ENCODE data around the gene ROBO1. TPM values are rescaled to one million over a fixed set of nuclear protein-coding genes. Genes with fewer than 3 reads are reported as not detected.

The ROBO1 gene
- total RNA-seq, 2 experiments from 2014 or later, result 8.6 to 9.0 TPM

DNA sequence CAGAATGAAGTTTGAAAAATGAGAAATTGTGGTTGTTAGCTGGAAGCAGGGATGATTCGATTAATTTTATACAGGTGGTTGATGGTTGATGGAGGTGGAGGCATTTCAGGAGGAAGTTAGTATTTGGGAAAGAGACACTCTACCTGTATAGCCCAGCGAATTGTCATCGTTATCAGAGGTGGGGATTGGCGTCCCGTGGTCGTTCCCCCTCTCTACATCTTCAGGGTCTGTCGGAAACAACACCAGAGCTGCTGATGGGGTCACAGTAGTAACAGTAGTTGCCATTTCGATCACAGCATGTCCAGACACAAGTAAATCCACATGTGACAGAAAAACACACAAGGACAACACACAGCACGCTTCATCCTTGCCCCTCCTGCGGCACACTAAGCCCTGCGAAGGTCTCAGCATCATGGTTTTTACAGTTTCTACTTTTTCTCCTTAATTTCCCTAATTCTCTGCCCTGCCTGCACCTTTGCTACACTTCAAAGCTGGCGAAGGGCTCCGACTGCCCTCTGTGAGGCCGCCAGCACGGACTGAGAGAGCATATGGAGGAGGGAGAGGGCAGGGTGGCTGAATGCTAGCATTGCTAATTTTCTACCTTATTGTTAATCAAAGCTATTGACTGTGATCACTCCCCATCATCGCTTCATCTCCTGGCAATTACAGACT is 642.3 kb downstream of the ROBO1 start:
- CTCF ChIA-PET, result no interaction called here
- POLR2A ChIA-PET, result no interaction called here

DNA sequence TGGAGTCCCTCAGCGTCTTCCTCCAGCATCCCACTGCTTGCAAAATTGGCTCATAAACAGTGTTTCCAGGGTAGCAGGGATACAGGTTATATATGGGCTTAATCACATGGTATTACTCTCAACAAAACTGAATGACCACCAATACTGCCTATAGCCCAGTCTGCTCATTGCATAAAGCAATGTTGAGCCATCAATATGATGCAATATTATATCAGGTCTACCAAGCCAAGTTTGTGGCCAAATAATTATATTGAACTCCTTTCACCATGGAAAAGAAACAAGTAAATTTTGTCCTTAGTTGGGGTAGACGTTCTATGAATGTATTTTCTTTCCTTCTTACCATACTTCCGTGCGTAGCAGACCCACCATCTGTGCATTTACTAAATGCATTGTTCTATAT is 652.3 kb downstream of the ROBO1 start:
- TF ChIP-seq, protein P1, sequence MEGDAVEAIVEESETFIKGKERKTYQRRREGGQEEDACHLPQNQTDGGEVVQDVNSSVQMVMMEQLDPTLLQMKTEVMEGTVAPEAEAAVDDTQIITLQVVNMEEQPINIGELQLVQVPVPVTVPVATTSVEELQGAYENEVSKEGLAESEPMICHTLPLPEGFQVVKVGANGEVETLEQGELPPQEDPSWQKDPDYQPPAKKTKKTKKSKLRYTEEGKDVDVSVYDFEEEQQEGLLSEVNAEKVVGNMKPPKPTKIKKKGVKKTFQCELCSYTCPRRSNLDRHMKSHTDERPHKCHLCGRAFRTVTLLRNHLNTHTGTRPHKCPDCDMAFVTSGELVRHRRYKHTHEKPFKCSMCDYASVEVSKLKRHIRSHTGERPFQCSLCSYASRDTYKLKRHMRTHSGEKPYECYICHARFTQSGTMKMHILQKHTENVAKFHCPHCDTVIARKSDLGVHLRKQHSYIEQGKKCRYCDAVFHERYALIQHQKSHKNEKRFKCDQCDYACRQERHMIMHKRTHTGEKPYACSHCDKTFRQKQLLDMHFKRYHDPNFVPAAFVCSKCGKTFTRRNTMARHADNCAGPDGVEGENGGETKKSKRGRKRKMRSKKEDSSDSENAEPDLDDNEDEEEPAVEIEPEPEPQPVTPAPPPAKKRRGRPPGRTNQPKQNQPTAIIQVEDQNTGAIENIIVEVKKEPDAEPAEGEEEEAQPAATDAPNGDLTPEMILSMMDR (IDR thresholded peaks at IDR 0.05), result no peak
- no peak for ATAC-seq
- H3K9me3 Mint-ChIP-seq, result no peaks in the 10 kb centered on the region
- H3K4me1 Mint-ChIP-seq (ENCODE audit: low read depth), result no peaks in the 10 kb centered on the region
- H3K27me3 Mint-ChIP-seq, result no peaks in the 10 kb centered on the region
- ChIA-PET CTCF (no interaction called here), POLR2A (no interaction called here)
- H3K27ac Mint-ChIP-seq, result no peak overlapping the region
- DNase-seq, result no peak
- no peaks in the 10 kb centered on the region for H3K36me3 Mint-ChIP-seq (ENCODE audit: low read depth)
- intact Hi-C loops (cut with micrococcal nuclease), result no loop called here
- H3K4me3 Mint-ChIP-seq, result no peak overlapping the region

More for the DNA sequence above, 642.3 kb downstream of the ROBO1 start:
- intact Hi-C loops (cut with micrococcal nuclease), result no loop called here
- Mint-ChIP-seq H3K36me3 (ENCODE audit: low read depth) (no peaks in the 10 kb centered on the region), H3K4me1 (ENCODE audit: low read depth) (no peaks in the 10 kb centered on the region), H3K27ac (no peak overlapping the region), H3K27me3 (no peaks in the 10 kb centered on the region), H3K9me3 (peaks cover 4% of the 10 kb centered on the region), H3K4me3 (no peak overlapping the region)
- DNase-seq, result no peak
- TF ChIP-seq, protein P1 (IDR thresholded peaks at IDR 0.05), result no peak
- no peak for ATAC-seq

DNA sequence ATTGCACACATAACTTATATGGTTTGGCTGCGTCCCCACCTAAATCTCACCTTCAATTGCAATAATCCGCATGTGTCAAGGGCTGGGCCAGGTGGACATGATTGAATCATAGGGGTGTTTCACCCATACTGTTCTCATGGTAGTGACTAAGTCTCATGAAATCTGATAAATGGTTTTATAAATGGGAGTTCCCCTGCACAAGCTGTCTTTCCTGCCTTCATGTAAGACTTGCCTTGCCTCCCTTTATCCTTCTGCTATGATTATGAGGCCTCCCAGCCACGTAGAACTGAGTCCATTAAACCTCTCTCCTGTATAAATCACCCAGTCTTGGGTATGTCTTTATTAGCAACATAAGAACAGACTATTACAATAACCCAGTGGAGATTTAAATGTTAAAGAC is 653.9 kb downstream of the ROBO1 start:
- Mint-ChIP-seq H3K4me3 (no peak overlapping the region), H3K36me3 (ENCODE audit: low read depth) (no peaks in the 10 kb centered on the region), H3K27me3 (no peaks in the 10 kb centered on the region), H3K4me1 (ENCODE audit: low read depth) (no peaks in the 10 kb centered on the region), H3K9me3 (no peaks in the 10 kb centered on the region), H3K27ac (no peak overlapping the region)
- POLR2A ChIA-PET, result no interaction called here
- DNase-seq, result no peak
- CTCF ChIA-PET, result no interaction called here
- TF ChIP-seq, protein P1 (IDR thresholded peaks at IDR 0.05), result no peak
- no peak for ATAC-seq
- intact Hi-C loops (cut with micrococcal nuclease), result no loop called here

DNA sequence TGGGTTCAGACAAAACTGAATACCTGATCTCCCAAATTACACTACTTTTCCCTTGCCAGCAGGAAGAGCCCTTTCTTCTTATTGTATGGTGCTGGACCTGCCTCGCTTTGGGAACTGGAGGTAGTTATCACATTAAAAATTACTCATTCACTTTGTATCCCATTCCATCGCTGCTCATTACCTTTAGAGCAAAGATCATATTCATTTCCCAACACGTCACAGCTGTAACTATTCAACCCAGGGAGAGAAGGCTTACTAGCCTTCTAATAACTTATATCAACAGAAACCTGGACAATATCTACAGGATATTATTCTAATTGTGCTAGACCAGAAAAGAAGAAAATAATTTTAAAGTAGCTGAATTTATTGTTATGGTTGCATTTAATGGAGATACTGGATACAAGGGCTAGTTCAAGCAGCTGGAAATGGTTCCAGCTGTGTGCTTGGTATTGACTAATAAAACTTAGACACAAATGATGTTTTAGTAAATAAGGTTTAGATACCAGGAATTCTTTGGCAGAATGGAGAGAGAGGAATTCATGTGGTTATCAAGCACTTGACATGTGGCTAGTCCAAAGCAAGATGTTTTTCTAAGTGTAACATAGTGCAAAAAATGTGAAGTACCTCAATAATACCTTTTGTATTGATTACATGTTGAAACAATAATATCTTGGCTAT is 656.3 kb downstream of the ROBO1 start:
- Mint-ChIP-seq H3K4me3 (no peak overlapping the region), H3K36me3 (ENCODE audit: low read depth) (no peaks in the 10 kb centered on the region), H3K4me1 (ENCODE audit: low read depth) (no peaks in the 10 kb centered on the region), H3K27ac (no peak overlapping the region), H3K9me3 (no peaks in the 10 kb centered on the region), H3K27me3 (no peaks in the 10 kb centered on the region)
- ATAC-seq, result no peak
- POLR2A ChIA-PET, result no interaction called here
- TF ChIP-seq, protein P1 (IDR thresholded peaks at IDR 0.05), result no peak
- intact Hi-C loops (cut with micrococcal nuclease), result no loop called here
- DNase-seq, result no peak
- CTCF ChIA-PET, result no interaction called here

DNA sequence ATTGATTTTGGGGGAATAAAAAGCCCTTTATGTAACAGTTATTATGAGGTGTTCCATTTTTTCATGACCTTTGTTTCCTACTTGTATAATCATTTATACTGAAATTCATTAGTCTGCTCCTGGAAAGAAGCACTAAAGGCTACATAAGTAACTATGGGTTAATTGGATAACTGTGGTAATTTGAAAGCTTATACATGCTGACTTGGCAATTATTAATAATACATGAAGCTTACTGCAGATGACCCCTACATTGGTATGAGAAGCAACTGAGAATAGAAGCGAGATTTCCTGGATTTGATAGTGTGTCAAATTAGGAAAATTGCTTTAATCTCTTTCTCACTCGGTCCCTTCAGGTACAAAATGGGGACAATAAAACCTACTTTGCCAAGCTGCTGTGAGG is 658.0 kb downstream of the ROBO1 start:
- no peaks in the 10 kb centered on the region for H3K27me3 Mint-ChIP-seq
- no peaks in the 10 kb centered on the region for H3K4me1 Mint-ChIP-seq (ENCODE audit: low read depth)
- TF ChIP-seq, protein P1 (IDR thresholded peaks at IDR 0.05), result no peak
- no peak for DNase-seq
- H3K27ac Mint-ChIP-seq, result no peak overlapping the region
- ChIA-PET CTCF (interaction anchor here (1.2 to 1.8 kb wide), 2 partner anchors 8 to 23 kb away, joined by 4 to 7 read pairs; no protein-coding TSS in a partner anchor), POLR2A (no interaction called here)
- no peak for ATAC-seq
- intact Hi-C loops (cut with micrococcal nuclease), result no loop called here
- H3K36me3 Mint-ChIP-seq (ENCODE audit: low read depth), result no peaks in the 10 kb centered on the region
- H3K4me3 Mint-ChIP-seq, result no peak overlapping the region
- H3K9me3 Mint-ChIP-seq, result no peaks in the 10 kb centered on the region

Data from activated CD8-positive, alpha-beta T cell treated with anti-CD3 and anti-CD28 coated beads for 36 hours (primary cell).